Glomerular endothelial cell (primary cell): ENCODE results near the gene GPC1. TPM values are rescaled to one million over a fixed set of nuclear protein-coding genes. Genes with fewer than 3 reads are reported as not detected.

Source experiments
- DNase-seq: peaks from one replicate; pipeline ENCODE4 v3.0.0-alpha.2; 2011; ENCODE audit warnings: low read depth, low spot score; ENCODE audit errors: extremely low read depth
- total RNA-seq: library from RNA; depleted of rRNA; stranded (reverse); fragments of >200 nt; gene quantifications from 2 replicates; pipeline ENCODE4 v1.2.3, GENCODE V29; 2015

The GPC1 gene
- total RNA-seq, 1 donor from 2014 or later = 141 TPM

- no peak for DNase-seq
Measured at GRCh38 chr2:240397542-240397916, 37.9 kb upstream of the GPC1 start.

DNA sequence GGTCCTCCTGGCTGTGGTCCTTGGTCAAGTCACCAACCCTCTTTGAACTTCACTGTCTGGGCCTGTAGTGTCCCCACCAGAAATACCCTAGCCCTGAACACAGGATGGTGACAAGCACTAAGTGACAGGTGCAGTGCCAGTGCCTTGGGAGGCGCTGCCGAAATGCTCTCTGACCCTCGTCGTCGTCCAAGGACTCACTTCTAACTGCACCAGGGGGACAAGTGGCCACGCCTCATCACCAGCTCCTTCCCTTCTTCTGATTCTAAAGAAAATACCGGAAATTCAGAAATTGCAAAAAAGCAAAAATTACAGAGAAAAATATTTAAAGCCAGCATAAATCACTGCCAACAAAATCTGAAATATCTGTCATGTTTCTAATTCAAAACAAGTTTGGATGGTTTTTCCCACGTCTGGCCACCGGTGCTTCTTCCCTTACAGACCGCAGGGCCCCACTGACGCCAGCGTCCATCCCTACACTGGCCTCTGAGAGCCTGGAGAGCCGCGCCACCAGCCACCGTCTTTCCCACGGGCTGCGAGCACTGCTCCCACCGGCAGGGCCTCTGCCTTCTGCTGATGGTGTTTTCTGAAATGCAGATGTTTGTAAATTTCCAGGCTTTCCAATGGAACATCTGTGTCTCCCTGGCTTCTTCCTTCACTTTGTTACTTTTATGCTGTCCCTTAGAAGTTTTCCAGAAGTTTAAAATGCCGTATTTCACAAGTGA, 37.4 kb upstream of the GPC1 start:
- no peak for DNase-seq

DNA sequence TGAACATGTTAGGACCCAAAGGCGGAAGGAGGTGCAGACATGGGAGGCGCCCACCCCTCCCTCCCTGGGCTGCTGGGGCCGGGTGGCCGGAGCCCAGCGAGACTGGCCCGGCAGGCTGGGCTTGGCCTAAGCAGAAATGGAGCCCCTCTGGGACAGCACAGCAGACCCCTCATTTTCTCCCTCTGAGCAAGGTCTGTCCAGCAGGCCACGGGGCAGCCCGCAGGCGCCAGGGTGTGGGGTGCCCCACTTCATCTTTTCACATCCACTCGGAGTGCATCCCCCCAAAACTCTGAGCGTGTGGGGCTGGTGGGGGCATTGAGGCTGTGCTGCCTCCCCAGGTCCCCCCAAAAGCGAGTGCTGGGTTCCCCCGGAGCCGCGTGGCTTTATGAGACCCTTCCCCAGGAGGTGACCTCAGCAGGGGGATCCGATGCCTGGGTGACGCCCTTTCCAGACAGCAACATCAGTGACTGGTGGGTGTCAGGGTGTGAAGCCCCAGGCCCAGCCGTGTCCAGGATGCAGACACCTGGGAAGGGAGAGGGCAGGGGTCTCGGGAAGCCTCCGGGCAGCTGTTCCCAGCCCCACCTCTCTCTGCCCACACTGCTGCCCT, 36.7 kb upstream of the GPC1 start:
- no peak for DNase-seq

GRCh38 chr2:240399419-240400324, 35.8 kb upstream of the GPC1 start:
- no peak for DNase-seq

- no peak for DNase-seq
Measured at GRCh38 chr2:240400371-240401161, 34.9 kb upstream of the GPC1 start.

GRCh38 chr2:240401308-240401707, 34.2 kb upstream of the GPC1 start:
- DNase-seq = no peak

DNA sequence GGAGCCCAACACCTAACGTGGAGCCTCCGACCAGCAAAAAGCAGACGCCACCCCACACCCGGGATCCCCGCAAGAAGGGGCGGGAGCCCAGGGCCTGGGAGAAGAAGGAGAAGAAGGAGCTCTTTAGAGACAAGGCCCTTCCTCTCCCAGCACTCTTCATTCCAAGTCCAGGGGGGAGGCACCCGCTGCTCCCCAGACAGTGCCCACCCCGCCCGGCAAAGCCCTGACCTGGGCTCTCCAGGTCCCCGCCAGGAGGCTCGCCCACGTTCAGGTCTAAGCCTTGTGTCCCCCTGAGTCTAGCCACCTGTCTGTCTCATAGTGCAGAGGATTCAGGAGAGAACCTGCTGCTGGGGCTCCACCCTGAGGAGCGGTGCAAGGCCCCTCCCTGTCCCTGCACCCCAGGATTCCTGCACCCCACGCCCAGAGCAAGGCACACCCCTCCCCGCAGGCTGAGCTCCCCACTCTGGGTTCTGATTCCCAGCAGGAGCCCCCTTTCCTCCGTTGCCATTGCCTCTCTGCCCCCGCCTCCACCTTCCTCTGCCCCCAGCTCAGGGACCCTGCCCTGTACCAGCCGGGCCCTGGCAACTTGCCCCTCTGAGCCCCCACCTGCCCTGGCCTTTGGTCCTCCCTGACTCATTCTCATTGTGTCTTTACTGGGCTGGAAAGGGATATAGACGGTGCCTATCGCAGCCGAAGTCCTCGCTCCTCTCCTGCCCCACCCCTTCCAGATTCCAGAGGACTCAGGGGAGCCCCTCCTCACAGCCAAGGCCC, 33.5 kb upstream of the GPC1 start:
- no peak for DNase-seq

DNA sequence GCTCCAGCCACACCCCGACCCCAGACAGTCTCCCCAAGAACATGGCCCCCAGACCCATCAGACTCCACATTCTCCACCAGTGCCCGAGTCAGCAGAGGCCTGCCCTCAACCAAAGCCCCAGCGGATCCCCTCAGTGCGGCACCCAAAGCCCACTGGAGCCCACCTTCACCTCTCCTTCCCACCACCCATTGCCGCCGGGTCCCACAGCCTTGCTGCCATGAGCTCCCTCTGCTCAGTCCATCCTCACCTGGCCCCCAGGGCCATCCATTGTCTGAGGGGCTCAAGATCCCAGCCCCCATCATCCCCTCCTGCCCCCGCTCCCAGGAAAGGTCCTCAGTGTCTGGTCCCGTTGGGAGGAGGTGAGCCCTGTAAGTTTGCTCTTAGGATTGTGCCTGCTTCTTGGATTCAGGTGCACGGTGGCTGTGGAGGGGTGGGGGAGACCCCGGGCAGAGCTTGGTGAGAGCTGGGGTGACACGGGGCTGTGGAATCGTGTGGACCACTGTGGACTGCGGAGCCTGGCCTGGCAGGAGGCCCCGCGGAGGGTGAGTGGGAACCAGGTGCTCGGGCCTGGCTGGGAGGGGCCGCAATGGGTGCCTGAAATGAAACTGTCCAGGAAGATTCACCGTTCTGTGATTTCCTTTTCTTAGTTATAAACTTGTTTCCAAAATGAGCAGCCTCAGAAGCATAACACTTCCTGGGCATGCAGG, 32.7 kb upstream of the GPC1 start:
- DNase-seq = no peak

- no peak for DNase-seq
Measured at GRCh38 chr2:240403396-240404104, 31.9 kb upstream of the GPC1 start.

GRCh38 chr2:240404174-240404852, 31.1 kb upstream of the GPC1 start:
- no peak for DNase-seq

DNA sequence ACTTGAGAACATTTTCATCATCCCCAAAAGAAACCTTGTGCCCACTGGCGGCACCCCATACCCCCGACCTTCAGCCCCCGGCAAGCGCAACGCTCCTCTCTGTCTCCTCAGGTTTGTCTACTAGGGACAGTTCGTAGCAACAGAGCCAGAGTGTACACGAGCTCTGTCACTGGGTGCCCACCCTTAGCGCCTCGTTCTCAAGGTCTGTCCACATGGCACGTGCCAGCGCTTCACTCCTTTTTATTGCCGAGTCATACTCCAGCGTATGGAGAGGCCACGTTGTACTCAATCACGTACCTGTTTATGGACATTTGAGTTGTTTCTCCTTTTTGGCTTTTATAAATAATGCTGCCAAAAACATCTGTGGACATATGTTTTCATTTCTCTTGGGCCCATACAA, 30.3 kb upstream of the GPC1 start:
- no peak for DNase-seq

- DNase-seq = no peak
Measured at GRCh38 chr2:240405684-240406313, 29.7 kb upstream of the GPC1 start.

- no peak for DNase-seq
Measured at GRCh38 chr2:240407090-240407489, 28.4 kb upstream of the GPC1 start.

GRCh38 chr2:240410004-240410403, 25.5 kb upstream of the GPC1 start:
- DNase-seq = no peak

- DNase-seq = no peak
Measured at GRCh38 chr2:240410808-240411207, 24.7 kb upstream of the GPC1 start.

GRCh38 chr2:240411261-240412160, 24.0 kb upstream of the GPC1 start:
- no peak for DNase-seq
